ENCODE measurements around the gene SLC1A2.

Gene SLC1A2

DNA sequence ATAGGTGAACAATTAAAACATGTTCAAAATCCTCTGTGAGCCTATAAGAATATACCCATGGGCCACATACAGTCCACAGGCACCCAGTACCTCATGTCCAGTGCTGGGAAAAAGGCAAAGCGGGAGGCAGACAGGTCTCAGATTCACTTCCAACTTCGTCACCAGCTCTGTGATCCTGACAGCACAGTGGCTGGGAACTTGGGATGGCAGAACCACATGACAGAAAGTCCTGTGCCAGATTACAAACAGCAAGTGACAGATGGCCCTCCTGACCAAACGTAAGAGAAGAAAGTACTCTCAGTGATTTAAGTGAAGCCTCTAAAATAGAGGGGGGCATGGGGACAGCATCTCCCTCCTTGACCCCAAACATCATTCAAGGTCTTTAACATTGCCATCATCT is 5.8 kb downstream of the SLC1A2 start:
- no peak for DNase-seq (ENCODE audit: low spot score)

DNA sequence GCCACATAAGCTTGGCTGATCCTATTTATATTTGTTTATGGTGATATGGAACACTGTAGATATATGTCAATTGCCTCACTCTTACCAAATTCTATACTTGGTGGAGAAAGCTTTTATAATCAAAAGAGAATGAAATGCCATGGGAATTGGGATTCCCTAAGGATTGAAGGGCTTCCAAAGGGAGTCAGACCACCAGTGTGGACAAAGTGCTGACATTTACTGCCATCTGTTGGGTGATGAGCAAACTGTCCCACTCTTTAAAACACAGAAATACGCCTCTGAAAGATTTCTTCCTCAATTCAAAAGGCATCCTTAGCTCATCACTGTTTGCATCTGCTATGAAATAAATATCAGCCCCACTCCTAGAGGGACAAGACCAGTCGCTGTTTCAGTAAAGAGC is 7.1 kb downstream of the SLC1A2 start:
- no peak for DNase-seq (ENCODE audit: low spot score)

DNA sequence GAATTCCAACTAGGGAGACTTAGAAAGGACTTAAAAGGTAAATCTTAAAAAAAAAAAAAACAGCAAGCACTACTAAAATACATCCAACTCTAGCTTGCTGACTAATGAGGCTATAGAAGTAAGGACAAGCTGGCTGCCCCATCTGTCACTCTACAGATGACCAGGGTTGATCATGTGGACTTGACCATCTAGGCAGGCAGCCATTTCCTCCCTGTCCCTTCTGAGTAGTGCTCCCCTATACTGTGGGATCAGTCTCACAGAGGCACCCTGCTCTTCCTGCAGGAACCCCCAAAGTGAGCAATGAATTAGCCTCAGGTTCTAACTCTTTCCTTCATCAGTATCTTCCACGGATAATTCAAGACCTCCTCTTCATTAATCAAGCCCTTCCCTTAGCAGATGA is 12.3 kb downstream of the SLC1A2 start:
- no peak for DNase-seq (ENCODE audit: low spot score)

DNA sequence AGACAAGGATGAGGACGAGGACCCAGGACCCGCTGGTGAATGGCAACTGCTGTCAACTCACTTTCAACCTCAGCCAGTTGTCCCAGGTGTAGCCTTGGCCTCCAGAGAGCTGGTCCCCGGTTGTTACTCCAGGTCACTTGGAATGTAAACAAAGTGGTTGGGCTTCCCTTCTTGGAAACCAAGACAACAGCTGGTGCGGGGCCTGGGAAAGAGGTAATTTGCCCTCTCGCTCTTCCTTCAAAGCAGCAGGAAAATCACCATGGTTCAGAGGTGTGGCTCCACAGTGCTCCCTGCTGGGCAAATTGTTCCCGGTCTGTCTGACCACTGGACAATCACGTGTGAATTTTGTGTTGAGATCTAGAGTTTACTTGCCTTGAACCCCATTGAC is 15.0 kb downstream of the SLC1A2 start:
- no peak for DNase-seq (ENCODE audit: low spot score)

DNA sequence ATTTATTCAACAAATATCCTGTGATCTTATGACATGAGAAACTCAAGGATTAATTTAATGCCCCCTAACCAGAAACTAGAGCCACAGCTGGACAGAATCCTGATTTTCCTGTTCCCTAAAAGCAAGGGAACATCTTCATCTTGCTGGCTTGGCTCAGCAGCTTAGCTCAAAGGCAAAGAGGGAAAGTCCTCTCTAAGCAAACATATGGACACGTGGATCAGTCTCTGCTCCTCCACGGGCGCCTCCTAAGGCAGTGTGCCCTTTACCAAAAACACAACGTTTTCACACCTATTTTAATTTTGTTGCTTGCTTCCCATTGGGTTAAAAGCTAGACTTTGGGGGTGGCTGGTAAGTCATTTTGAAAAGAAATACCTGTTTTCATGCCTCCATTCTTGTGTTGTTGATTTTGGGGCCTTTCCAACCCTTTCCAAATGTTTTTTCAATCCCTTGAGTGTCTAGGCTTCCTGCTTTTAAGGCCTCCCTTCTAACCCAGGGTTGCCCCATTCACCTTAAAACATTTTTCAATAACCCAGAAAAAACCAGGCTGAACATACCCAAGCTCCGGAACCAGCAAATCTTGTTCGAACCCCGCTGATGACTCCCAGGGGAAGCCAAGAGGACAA is 15.5 kb downstream of the SLC1A2 start:
- no peak for DNase-seq (ENCODE audit: low spot score)

DNA sequence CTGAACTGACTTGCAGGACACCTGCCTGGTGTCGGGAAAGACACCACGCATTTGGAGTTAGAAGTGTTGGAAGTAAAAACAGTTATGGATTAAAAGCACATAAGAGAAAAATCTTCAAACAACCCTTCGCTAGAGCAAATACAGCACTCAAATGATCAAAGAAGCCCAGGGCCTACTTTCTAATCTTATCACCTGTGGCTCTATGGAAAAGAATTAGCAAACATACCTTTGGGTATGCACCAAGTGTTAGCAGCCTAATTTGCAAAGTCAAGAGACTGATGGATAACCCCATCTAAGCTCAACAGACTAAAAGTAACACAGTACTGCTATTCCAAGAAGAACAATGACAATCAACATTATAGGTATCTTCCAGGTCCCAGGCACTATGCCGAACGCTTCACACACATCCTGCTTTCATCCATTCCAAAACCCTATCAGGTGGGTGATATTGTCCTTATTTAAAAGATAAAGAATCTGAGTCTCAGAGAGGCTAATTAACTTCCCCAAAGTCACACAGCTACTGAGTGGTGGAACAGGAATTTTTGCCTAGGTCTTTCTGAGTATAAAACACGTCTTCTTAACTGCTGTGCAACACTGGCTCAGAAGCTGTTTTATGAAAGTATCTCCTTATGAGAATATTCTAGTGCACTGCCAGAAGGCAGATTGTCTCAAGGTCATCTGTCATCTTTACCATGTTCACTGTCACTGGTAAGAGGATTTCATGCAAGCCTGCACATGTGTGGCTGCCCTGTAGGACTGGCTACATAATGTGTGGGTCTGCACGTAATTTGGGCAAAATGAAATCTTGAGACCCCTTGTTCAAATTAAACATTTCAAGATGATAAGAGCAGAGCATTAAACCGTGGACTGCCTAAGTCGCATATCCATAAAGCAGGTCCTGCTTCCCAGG is 16.4 kb downstream of the SLC1A2 start:
- no peak for DNase-seq (ENCODE audit: low spot score)

DNA sequence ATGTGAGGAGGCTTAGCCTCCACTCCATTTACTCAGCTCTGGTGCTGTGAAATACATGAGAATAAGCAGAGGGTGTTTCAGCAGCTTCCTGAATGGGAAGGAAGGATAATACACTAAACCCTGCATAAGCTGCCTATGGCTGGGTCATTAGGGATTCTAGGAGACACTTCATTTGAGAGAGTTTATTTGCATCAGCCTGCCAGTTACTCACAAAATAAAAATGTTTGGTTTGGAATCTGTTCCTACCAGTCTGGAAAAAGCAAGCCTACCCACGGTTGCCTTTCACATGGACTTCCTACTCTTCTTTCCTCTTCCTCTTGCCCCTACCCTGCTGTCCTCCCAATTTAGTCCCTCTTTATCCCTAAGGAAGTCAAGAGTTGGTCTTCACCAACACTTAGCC is 20.5 kb downstream of the SLC1A2 start:
- DNase-seq (ENCODE audit: low spot score), result no peak

DNA sequence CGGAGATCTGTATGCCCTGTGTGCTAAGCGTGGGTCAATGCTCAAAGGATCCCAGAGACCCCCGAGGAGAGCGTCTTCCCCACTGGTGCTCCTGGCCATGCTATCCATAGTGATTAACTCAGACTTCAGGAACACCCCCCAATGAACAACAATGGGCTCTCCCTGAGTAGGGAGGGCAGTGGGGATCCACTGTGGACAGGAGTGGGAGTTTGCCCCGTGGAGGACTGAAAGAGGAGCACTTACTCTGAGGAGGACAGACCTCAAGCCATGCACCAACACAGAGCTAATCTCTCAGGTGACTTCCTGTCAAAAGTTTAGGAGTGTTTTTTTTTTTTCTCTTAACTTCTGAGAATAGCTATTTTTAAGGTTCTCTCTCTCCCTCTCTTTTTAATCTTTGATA is 24.4 kb downstream of the SLC1A2 start:
- no peak for DNase-seq (ENCODE audit: low spot score)

- DNase-seq (ENCODE audit: low spot score), result no peak
Measured at GRCh38 chr11:35393098-35393497, 26.3 kb downstream of the SLC1A2 start.

- peak; percentile 82 for DNase-seq (ENCODE audit: low spot score)
Measured at GRCh38 chr11:35391922-35392688, 27.3 kb downstream of the SLC1A2 start.

DNA sequence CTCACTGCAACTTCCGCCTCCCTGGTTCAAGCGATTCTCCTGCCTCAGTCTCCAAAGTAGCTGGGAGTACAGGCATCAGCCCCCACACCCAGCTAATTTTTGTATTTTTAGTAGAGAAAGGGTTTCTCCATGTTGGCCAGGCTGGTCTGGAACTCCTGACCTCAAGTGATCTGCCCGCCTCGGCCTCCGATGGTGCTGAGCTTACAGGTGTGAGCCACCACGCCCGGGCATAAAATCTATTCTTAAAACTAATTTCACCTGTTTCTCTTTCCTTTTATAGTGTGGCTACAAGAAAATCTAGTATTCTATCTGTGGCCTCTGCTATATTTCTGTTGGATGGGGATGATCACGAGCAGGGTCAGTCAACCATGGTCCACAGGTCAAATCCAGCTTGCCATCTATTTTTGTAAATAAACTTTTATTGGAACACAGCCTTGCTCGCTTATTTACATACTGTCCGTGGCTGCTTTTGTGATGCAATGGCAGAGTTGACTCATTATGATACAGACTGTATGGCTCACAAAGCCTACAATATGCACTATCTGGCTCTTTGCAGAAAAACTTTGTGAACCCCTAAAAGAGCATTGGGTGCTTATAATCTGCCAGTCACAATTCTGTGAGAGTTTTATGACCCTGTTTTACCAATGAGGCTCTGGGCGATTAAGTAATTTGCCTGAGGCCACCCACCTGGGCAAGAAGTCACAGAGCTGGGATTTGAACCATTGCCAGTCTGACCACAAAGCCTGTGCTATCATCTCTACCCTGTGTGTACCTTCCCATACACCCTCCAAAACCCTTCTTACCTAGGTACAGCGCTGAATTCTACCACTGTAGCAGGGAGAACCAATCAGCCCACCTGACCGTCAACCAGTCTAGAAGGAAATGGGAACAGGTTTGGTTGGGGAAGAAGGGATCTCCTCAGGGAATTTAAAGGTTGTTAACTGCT is 28.3 kb downstream of the SLC1A2 start:
- peak; percentile 71 for DNase-seq (ENCODE audit: low spot score)

DNA sequence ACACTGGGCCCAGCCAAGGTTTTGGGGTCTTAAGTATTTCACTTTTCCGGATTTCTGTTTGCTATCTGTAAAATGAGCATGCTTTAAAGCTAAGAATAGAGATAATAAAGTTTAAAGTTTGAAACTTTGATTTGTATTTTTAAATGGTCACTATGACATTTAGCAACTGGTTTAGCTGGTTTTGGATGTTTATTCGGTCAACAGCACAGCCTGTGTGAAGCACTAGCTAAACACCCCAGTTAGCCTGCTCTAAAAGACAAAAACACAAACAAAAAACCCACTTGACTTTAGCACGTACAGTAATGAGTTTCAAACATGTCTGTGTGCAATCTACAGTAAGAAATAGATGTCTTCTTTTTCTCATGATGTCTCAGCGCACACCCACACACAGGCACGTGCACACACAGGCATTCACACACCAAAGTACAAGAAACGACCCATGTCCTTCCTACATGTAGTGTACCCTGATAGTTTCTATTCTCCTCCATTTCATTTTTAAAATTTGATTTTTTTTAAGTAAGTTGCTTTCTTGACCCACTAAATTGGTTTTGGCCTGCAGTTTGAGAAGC is 29.4 kb downstream of the SLC1A2 start:
- DNase-seq (ENCODE audit: low spot score), result peak; percentile 15

- no peak for DNase-seq (ENCODE audit: low spot score)
Measured at GRCh38 chr11:35389112-35389511, 30.2 kb downstream of the SLC1A2 start.

- no peak for DNase-seq (ENCODE audit: low spot score)
Measured at GRCh38 chr11:35388061-35388460, 31.3 kb downstream of the SLC1A2 start.

DNA sequence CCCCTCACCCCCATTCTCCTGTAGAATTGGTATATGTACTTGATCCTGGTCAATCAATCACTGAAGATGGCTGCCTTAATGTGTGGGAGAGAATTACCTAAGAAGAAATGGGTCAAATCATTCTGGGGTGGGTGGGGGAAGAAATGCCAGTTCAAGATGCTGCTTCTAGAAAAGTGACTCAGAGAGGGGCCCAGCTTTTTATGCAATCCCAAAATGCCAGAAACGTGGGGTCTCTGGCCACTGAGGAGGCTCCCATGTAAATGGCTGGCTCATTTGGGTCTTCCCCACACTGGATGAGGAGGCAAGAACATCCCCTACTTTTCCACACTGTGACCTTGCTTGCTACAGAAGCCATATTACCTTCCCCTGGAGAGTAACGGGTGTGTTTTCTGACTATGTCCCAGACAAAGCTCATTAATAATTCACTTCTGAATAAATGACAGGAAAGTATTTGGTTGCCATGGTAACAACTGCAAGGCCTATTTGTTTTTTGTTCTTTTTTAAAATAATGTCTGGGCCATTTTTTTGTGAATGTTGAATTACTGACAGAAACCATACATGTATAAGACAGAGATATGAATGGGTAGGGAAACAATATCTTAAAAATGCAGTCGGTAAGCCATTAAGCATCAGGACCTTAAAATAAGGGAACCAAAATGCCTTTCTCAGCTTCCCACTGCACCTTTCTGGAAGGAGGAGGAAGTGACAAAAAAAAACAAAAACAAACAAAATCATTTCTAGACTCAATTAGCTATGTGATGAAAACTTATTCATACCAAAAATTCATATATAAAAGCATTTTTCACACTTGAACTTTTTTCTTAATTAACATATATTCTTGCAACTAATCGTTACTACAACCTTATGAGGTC is 32.0 kb downstream of the SLC1A2 start:
- DNase-seq (ENCODE audit: low spot score), result no peak

GRCh38 chr11:35383953-35384352 is 35.4 kb downstream of the SLC1A2 start:
- DNase-seq (ENCODE audit: low spot score), result no peak

- DNase-seq (ENCODE audit: low spot score), result no peak
Measured at GRCh38 chr11:35381709-35382322, 37.5 kb downstream of the SLC1A2 start.

DNA sequence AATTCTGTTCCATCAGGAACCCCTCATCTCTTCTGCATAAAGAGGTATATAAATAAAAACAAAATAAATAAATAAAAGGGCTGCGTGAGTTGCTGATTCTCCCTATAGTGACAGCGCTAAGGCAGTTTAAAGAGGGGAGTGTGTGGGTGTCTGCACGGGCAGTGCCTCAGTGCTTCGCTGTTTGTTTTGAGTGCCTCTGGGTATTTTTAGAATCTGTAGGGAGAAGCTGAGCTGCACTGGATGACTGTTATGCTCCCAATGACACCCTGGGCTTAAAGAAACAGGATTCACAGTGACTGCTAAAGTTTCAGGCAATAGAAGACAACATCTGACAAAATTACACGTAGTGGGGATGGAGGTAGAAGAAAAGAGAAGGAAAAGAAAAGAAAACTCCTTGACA is 38.8 kb downstream of the SLC1A2 start:
- no peak for DNase-seq (ENCODE audit: low spot score)

GRCh38 chr11:35377262-35377661 is 42.1 kb downstream of the SLC1A2 start:
- no peak for DNase-seq (ENCODE audit: low spot score)

DNA sequence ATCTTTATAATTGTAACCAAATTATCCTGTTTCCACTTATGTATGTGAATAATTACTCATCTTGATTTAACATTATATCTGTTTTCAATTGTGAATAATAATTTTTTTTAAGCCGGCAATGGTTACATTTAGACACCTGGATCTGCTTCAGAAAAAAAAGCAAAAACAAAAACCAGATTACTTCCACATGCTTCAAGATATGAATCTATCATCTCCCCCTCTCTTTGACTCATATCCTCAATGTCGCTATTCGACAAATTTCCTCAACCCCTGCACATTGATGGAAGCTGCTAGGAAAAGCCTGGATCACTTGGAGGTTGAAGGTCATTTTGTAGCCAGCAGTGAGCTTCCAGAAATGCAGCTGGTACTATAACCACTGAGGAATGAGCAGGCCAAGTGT is 42.7 kb downstream of the SLC1A2 start:
- no peak for DNase-seq (ENCODE audit: low spot score)

All from activated CD4-positive, alpha-beta T cell treated with anti-CD3 and anti-CD28 coated beads, Interleukin-2, Interleukin-4, amounts not matched to agents 100 ng/mL and 50 ng/mL, durations not matched to agents 16 hours and 8 hours (primary cell).